ENCODE measurements around the gene DDIT4.
"Not testable (repeated sequence)": the region's sequence is repeated elsewhere in the genome, so short reads cannot be mapped to it uniquely, and the experiment has no call there.

Gene DDIT4

DNA sequence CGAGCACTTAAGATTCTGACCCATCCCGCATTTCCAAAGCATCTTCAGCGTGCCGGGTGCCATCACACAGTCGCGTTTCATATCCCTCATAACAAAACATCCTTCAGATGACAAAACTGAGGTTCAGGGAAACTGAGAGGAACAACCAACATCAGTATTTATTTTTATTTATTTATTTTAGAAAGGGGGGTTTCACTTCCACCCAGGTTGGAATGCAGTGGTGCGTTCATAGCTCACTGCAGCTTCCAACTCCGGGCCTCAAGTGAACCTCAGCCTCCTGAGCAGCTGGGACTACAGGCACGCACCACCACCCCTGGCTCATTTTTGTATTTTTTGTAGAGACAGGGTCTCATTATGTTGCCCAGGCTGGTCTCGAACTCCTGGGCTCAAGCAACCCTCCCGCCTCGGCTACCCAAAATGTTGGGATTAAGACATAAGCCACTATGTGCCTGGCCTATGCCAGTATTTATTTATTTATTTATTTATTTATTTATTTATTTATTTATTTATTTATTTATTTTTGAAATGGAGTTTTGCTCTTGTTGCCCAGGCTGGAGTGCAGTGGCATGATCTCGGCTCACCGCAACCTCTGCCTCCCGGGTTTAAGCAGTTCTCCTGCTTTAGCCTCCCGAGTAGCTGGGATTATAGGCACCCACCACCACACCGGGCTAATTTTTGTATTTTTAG, 24.4 kb upstream of the DDIT4 start:
- DNase-seq: not testable (repeated sequence)

- DNase-seq: no peak
These were observed 23.1 kb upstream of the DDIT4 start for GRCh38 chr10:72250666-72251065.

GRCh38 chr10:72251635-72252034, 22.1 kb upstream of the DDIT4 start:
- no peak for DNase-seq

GRCh38 chr10:72252972-72253371, 20.8 kb upstream of the DDIT4 start:
- no peak for DNase-seq

- no peak for DNase-seq
These were observed 20.1 kb upstream of the DDIT4 start for GRCh38 chr10:72253578-72253977.

DNA sequence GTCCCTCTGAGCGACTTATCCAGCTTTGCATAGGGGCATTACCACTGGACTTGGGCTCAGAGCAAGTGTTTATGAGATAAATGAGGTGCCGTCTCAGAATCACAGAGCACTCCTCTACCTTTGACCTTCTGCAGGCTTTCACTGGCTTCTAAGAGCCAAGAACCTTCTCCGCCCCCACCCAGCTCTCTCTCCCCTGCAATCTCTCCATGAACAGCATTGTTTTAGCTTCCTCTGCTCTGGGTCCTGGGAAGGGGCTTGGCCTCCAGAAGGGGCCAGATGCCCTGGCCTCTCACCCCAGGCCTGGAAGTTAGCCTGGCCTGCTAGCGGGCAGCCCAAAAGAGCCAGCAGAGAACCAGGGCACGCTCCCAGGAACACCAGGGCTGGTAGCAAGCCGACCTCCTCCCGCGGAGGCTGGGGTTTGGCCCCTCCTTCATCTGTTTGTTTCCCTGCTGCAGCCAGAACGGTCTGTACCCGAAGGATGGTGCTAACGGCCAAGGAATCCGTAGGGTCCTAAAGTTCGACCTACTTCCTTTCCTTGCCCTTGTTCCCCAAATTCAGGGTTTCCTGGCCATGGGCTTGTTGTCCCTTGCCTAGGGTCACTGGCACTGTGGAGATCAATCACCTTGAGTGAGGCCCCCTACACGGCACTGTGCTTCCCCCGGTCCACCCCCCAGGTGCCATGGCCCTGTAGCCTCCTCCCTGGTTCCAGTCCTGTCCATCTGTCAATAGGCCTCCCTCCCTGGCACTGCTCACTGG, 18.7 kb upstream of the DDIT4 start:
- no peak for DNase-seq

DNA sequence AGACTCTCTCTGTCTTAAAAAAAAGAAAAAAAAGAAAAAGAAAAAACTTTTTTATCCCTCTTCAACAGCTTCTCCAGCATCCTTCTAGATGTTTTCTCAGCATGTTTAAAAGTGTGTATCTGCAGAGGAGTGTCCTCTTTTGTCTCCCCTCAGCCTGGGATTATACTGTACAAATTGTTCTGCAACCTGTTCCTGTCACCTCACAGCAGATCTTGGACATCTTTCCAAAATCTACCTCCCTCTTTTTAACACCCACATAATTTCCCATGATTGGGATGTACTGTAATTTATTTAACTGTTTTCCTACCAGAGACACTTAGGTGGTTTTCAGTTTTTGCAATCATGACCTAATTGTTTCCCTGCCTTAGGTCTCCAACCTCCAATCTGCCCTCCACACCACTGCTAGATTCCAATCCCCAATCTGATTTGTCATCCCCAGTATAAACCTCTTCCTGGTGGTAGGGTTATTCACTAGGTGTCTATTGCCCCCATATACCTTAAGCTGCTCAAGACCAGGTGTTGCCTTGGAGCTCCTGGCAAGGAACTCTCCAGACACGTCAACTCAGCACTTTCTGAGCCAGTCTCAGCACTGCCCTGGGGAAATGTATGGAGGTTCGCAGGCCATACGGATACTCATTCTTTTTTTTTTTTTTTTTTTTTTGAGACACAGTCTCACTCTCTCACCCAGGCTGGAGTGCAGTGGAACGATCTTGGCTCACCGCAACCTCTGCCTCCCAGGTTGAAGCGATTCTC, 17.6 kb upstream of the DDIT4 start:
- DNase-seq: no peak

DNA sequence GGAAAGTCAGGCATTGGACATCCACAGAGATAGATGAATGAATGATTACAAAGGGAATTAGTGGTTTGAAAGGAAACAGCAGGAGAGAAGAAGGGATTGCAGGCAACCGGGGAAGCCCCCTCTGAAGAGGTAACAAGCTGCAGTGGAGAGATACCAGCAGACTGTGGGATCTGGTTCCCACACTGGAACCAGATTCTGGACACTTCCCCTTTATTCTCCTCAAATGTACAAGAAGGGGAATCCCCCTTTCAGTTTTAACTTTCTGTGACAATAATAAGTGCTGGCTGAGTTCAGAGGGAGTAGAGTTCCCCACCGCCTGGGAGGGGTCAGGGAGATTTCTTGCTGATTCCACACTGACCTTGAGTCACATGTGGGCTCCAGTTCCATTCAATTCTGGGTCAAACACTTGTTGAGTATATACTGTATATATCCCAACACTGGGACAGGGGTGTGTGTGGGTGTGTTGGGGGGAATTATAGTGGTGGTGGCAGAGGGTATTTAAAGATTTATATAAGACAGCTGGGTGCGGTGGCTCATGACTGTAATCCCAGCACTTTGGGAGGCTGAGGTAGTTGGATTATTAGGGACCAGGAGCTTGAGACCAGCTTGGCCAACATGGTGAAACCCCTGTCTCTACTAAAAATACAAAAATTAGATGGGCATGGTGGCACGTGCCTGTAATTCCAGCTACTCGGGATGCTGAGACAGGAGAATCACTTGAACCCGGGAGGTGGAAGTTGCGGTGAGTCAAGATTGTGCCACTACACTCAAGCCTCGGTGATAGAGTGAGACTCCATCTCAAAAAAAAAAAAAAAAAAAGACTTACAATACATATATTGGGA, 16.5 kb upstream of the DDIT4 start:
- no peak for DNase-seq

DNA sequence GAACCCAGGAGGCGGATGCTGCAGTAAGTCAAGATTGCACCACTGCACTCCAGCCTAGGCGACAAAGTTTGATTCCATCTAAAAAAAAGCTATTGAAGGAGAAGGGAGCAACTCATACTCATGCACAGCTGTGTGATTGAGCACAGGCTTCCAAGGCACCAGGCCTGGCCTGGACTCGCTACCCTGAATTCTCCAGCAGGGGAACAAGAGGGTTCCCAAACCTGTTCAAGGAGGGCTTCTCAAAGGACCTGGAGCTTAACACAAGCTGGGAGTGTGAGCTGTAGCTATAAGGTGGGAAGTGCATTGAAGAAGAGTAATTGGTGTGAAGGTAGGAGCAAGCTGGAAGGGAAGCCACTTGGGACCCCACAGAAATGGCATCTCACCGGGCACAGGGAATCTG, 15.1 kb upstream of the DDIT4 start:
- no peak for DNase-seq

- DNase-seq: no peak
These were observed 14.1 kb upstream of the DDIT4 start for GRCh38 chr10:72259491-72260238.

GRCh38 chr10:72260239-72260975, 13.3 kb upstream of the DDIT4 start:
- peak; percentile 17 for DNase-seq

DNA sequence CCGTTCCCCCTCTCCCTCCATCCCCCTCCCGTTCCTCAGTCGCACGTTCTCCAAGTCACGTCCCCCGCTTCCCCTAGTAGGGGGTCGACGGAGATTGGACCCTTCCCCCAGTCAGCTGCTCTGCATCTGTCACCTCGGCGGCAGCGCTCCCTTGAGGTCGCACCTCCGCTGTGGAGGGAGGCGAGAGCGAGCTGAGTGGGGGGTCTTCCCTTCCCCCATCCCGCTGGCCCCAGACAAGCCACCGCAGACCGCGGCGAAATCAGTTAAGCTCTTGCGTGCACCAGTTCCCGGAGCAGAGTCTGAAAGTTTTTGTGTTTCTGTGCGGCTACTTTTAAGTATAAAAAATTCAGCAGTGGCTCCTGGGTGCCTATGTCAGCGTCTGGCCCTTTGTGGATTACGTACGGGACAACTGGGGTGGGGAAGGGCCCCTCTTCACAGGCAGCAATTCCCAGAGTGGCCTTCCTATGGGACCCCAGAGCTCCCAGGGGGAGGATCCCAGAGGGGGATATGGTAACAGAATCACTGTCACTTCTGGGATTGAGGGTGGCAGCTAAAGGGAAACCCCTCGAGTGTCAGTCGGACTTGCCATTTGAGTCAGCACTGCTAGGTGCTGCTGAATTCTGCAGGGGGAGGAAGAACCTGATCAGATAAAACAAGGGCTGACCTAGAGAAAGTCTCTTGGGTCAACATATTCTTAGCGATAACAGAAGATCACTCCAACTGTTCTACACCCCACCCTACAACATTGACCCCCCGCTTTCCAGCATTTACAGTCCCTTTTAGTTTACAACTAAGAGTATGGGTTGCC, 12.5 kb upstream of the DDIT4 start:
- DNase-seq: no peak

DNA sequence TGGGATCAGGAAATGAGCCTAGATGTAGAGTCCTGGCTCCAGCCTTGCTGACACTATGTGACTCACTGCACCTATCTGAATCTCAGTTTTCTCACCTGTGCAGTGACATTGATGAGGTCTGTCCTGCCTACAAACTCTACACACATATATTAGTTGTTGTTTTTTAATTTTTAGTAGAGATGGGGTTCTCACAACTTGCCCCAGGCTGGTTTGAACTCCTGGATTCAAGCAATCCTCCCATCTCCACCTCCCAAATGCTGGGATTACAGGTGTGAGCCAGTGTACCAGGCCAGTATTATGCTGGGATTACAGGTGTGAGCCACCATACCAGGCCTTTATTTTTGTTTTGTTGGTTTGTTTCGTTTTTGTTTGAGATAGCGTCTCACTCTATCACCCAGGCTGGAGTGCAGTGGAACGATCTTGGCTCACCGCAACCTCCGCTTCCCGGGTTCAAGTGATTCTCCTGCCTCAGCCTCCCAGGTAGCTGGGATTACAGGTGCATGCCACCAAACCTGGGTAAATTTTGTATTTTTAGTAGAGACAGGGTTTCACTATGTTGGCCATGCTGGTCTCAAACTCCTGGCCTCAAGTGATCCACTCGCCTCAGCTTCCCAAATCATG, 11.8 kb upstream of the DDIT4 start:
- no peak for DNase-seq

DNA sequence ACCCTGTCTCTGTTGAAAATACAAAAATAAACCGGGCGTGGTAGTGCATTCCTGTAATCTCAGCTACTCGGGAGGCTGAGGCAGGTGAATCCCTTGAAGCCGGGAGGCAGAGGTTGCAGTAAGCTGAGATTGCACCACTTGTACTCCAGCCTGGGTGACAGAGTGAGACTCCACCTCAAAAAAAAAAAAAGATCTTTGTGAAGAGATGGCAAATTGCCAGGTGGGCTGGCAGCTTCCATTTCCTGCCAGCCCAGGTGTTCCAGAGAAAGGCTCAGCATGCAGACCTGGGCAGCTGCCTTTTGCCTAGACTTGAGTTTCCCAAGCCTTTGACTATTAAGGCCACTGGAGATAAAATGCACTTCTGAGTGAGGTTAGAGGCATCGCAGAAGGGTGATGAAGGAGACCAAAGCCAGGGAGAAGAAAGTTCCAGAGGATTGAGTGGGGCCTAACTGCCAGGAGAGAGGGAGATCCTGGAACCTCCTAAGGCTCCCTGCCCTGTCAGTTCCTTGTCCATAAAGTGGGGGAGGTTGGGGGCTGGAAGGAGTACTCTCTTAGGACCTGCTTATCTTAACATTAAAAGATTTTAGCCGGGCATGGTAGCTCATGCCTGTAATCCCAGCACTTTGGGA, 10.0 kb upstream of the DDIT4 start:
- no peak for DNase-seq

DNA sequence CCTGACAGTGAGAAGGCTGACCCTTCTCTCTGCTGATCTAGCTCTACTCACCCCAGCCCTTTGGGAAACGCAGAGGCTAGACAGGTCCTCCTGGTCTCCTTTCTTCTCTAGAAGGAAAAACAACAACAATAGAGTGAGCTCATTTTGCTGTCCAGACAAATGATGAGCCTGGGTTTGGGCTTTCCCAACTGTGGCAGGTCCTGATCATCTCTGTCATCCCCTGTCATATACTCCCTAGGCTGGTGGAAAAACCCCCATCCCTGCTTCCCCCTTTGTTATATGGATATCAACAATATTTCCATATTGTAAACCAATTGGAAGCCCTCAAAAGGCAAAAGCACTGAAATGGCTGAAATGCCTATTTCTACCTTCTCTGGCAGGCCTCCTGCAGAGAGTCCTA, 9.2 kb upstream of the DDIT4 start:
- DNase-seq: no peak

DNA sequence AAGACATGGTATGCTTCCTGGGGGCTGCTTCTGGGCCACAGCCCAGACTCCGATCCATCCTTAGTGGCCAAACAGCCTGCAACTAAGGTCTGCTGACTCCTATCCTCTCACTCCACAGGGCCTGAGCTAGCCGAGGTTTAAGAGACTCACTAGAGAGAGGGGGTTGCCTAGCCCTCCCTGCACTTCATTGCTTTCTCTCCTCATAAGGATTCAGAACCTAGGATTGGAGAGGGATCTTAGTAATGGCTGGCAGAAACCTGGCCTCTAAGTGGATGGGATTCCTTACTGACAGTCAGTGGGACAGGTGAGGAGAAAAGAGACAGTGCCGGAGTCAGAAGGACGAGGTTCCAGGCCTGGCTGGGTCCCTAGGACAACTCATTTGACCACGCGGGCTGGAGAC, 8.2 kb upstream of the DDIT4 start:
- DNase-seq: no peak

DNA sequence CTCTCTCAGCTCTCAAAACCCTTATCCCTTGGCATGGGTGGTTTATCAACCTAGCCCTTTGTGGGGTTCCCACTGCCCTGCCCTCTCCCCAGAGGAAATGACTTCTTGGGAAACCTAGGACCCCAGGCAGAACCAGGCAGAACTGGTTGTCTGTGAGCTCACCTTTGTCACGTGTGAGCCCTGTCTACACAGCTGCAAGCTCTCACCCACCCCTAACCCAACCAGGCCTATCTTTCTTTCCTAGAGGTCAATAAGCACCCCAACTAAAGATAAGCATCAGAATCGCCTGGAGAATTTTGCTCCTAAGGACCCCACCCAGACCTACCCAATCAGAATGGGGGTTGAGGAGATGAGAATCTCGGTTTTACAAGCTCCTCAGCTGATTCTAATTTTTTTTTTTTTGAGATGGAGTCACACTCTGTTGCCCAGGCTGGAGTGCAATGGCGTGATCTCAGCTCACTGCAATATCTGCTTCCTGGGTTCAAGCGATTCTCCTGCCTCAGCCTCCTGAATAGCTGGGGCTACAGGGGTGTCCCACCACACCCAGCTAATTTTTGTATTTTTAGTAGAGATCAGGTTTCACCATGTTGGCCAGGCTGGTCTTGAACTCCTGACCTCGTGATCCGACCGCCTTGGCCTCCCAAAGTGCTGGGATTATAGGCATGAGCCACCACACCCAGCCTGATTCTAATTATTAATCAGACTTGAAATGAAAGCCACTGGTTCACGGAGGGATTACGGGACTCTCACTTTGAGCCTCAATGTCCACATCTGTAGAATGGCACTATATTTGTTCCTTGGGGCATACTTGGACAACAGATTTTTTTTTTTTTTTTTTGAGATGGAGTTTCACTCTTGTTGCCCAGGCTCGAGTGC, 7.5 kb upstream of the DDIT4 start:
- DNase-seq: no peak

DNA sequence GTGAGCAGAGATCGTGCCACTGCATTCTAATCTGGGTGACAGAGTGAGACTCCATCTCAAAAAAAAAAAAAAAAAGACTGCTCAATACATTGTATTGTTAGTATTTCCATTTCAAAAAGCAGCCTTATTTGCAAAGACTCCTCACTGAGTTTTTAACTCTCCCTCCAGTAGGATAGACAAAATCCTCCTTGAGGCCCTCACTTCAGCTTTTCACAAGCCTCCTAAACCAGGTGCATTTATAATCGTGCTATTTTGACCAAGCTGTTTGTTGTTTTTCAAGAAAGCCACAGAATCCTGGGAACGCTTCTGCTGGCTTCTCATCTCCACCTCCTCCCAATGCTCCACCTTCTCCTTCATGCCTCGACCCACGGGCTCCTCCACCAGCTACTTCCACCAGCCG, 6.3 kb upstream of the DDIT4 start:
- no peak for DNase-seq
